Fibroblast of upper back skin (primary cell): Measurements from ENCODE around the gene SELENOS.

ENCODE experiments used
- DNase-seq: peaks from one replicate; pipeline ENCODE4 v3.0.0-alpha.2; 2013

Gene SELENOS, protein sequence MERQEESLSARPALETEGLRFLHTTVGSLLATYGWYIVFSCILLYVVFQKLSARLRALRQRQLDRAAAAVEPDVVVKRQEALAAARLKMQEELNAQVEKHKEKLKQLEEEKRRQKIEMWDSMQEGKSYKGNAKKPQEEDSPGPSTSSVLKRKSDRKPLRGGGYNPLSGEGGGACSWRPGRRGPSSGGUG

GRCh38 chr15:101277038-101277822 is at the start of gene SELENOS:
TSS of gene SELENOS (minus strand) at chr15:101277485. CDS start at chr15:101277417, 68 bp downstream.
- DNase-seq, result peak; percentile 88

DNA sequence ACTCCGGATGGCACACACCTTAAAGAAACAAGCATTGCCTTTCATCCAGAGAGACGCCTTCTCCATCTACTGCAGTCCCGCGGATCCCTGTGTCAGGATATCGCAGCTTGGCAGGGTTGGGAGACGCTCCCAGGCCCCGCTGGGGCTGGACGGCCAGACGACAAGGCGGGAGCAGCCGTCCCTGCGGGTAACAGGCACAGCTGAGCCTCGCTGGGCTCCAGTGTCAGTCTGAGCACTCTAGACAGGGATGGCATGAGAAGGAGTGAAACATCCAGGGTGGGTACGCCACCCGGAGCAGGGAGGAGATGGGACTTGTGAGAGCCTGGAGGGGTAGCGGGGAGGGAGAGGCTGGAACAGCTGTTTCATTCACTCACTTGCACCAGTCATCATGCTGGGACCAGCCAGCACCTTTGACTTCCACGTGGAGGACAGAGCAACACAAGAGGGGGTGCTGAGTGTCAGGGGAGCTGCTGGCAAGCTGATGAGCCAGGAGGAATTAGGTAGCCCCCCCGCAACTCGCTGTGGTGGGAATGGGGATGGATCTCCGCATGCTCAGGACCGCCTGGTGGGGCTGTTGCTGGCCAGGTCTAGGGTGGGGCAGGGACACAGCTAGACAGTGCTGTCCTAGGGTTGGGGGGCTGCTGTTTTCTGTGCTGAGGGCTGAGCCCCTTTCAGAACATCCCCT is 49.3 kb upstream of the SELENOS start:
- DNase-seq, result no peak

- DNase-seq, result no peak
Observed at GRCh38 chr15:101326026-101326315, 48.7 kb upstream of the SELENOS start.

GRCh38 chr15:101325263-101326025 is 48.2 kb upstream of the SELENOS start:
- no peak for DNase-seq

DNA sequence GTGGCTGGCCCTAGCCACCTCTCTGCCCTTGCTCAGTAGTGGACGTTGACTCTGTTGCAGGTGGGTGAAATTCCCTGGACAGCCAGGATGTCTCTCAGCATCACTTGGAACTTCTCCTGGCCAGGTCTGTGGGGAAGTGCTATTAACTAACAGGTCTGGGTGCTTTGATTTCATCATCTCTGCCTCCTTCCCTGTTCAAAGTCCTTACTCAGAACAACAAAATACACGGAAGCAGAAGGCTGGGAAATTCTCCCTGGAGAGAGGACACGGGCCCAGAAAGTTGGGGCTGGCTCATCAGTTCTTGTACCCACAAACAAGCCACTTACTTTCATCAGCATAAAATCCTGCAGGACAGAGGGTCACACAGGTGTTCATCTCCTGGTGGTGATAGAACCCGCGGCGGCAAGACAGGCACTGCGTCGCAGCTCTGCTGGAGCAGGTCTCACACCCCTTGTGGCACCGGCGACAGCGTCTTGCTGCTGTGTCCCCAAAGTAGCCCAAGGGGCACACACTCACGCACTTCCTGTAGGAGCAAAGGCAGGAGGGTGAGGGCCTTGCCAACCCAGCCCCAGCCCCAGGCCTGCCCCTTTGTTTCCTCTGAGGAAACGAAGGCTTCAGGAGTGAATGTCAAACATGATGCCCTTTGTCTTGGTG is 47.4 kb upstream of the SELENOS start:
- DNase-seq, result no peak

GRCh38 chr15:101323793-101324523 is 46.7 kb upstream of the SELENOS start:
- no peak for DNase-seq

- DNase-seq, result no peak
Observed at GRCh38 chr15:101322854-101323477, 45.7 kb upstream of the SELENOS start.

- no peak for DNase-seq
Observed at GRCh38 chr15:101322016-101322695, 44.9 kb upstream of the SELENOS start.

- DNase-seq, result peak; percentile 59
Observed at GRCh38 chr15:101320501-101321052, 43.3 kb upstream of the SELENOS start.

DNA sequence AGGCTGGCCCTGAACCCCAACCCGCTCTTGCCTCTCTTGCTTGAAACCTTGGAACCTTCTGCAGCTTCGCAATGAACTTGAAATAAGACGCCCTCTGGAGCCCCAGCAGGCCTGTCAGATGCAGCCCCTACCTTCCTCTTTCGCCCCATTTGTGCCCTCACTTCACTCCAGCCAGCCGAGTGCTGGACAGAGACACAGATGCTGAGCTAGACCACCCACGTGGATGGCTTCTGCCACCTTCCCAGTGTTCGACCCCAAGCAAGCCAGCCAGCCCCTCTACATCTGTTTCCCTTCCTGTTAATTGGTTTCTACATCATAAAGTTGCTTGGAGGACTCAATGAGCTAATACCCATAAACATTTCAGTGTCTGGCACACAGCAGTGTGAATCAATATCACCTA is 41.6 kb upstream of the SELENOS start:
- no peak for DNase-seq

GRCh38 chr15:101318147-101318819 is 41.0 kb upstream of the SELENOS start:
- DNase-seq, result no peak

DNA sequence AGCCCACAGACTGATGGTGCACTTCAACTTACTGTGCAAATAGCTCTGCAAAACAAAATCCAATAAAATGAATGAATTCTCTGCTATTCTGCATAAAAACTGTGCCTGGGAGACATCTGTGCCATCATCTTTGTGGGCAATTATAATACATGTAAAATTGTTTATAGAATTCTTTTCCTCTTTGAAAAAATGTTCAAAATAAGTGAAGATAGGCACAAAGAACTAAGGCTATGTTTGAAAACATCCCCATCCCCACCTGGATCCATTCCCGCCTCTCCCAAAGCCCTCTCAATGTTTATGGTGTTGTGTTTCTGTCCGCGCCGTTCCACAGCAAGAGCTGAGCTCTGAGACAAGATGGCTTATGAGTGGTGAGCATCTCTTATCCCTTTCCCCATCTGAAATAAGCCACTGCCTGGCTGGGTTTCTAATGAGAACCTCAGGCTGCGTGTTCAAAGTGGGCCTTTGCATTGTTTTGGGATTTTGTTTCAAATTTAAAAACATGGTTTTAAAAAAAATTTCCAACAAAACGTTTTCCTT is 40.1 kb upstream of the SELENOS start:
- no peak for DNase-seq

- no peak for DNase-seq
Observed at GRCh38 chr15:101316529-101316928, 39.2 kb upstream of the SELENOS start.

DNA sequence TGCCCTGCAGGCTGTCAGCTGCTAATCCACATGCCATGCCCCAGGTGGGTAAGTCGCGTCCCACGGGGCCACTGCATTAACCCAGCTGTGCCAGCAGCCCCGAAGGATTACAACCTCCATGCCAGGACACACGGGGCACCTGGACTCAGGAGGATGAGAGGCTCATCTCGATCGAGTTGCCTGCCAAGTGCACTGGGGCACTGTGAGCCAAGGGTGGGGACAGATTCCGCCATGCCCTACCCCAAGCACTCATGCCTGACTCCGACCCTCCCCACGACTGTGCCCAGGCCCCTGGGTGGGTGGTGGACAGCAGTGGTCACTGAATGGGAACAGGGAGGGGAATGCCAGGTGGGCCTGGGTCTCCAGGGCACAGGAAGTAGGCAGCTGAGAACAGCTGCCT is 38.5 kb upstream of the SELENOS start:
- DNase-seq, result no peak

- no peak for DNase-seq
Observed at GRCh38 chr15:101314336-101315125, 37.2 kb upstream of the SELENOS start.

- no peak for DNase-seq
Observed at GRCh38 chr15:101313041-101313761, 35.9 kb upstream of the SELENOS start.

DNA sequence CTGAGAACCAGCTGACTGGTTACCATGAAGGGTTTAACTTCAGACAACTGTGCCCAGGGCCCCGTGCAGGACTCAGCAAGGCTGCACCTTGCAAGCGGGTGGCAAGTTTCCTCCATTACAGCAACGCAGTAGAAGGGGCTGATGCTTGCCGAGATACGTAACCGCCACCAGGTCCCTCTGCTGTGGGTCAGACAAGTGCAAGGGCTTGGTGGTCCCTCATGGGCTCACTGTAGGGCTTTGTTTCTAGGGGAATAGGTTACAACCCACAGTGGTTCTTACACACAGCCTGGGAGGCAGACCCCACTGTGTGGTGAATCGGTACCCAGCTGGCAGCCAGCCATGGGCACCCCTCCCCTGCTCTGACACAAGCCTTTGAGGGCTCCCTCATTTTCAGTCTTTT is 33.2 kb upstream of the SELENOS start:
- DNase-seq, result no peak

DNA sequence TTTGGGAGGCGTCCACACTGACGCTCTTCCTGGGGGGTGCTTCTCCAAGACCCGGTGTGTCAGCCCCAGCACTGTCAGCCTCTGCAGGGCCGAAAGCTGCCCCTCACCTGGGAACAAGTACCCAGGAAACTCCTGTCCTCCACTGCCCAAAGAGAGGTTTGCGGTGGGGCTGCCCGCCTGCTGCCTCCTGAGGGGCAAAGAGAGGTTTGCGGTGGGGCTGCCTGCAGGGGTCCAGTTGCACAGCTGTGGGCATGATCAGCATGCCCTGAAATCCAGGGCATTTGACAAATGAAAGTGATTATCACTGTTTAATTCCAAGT is 32.8 kb upstream of the SELENOS start:
- no peak for DNase-seq
